Ishikawa (cell line): ENCODE results near the gene NR5A2.

Experiments used
- CEBPB ChIP-seq: IDR thresholded peaks from 2 replicates; pipeline ENCODE4 v1.6.1; 2012
- CREB1 ChIP-seq: IDR thresholded peaks from 2 replicates; pipeline ENCODE4 v1.6.1; 2012; ENCODE audit warnings: low read depth
- EGR1 ChIP-seq: IDR thresholded peaks from 2 replicates; pipeline ENCODE4 v1.6.1; 2012
- EP300 ChIP-seq: IDR thresholded peaks from 2 replicates; pipeline ENCODE4 v1.6.1; 2012; ENCODE audit warnings: borderline replicate concordance
- FOXM1 ChIP-seq: IDR thresholded peaks from 2 replicates; pipeline ENCODE4 v1.6.1; 2012; ENCODE audit warnings: low read depth, borderline replicate concordance
- MAX ChIP-seq: IDR thresholded peaks from 2 replicates; pipeline ENCODE4 v1.6.1; 2012
- NFIC ChIP-seq: IDR thresholded peaks from 2 replicates; pipeline ENCODE4 v1.6.1; 2012
- RAD21 ChIP-seq: IDR thresholded peaks from 2 replicates; pipeline ENCODE4 v1.6.1; 2012; ENCODE audit warnings: low read depth
- REST ChIP-seq: IDR thresholded peaks from 2 replicates; pipeline ENCODE4 v1.6.1; 2012; ENCODE audit warnings: low read depth, mild to moderate bottlenecking
- TAF1 ChIP-seq: IDR thresholded peaks from 2 replicates; pipeline ENCODE4 v1.6.1; 2012; ENCODE audit warnings: low read depth, mild to moderate bottlenecking
- TCF12 ChIP-seq: IDR thresholded peaks from 2 replicates; pipeline ENCODE4 v1.6.1; 2012; ENCODE audit warnings: low read depth
- TEAD4 ChIP-seq: IDR thresholded peaks from 2 replicates; pipeline ENCODE4 v1.6.1; 2012
- USF1 ChIP-seq: IDR thresholded peaks from 2 replicates; pipeline ENCODE4 v1.6.1; 2012
- YY1 ChIP-seq: IDR thresholded peaks from 2 replicates; pipeline ENCODE4 v1.6.1; 2012; ENCODE audit warnings: low read depth
- ZBTB7A ChIP-seq: IDR thresholded peaks from 2 replicates; pipeline ENCODE4 v1.6.1; 2012; ENCODE audit warnings: low read depth

Gene NR5A2

GRCh38 chr1:200182701-200183100, 155.2 kb downstream of the NR5A2 start:
- no peak for TF ChIP-seq CEBPB
- TF ChIP-seq EP300, result no peak
- TF ChIP-seq ZBTB7A, result no peak
- TF ChIP-seq USF1, result no peak
- TF ChIP-seq TAF1, result no peak
- no peak for TF ChIP-seq REST
- no peak for TF ChIP-seq TEAD4

GRCh38 chr1:200183637-200184036, 156.1 kb downstream of the NR5A2 start:
- TF ChIP-seq USF1 (no peak), CEBPB (no peak), MAX (no peak), RAD21 (no peak), FOXM1 (no peak), ZBTB7A (no peak), EGR1 (no peak), YY1 (no peak), NFIC (no peak), TAF1 (no peak), EP300 (no peak), CREB1 (no peak), TEAD4 (no peak), REST (no peak), TCF12 (no peak)

GRCh38 chr1:200184196-200184595, 156.7 kb downstream of the NR5A2 start:
- TF ChIP-seq USF1 (peak; percentile 50), REST (no peak), YY1 (no peak), FOXM1 (no peak), TEAD4 (peak; percentile 48; the same call in 1 of the 2 replicates), RAD21 (peak; percentile 13; the same call in 1 of the 2 replicates), MAX (peak; percentile 70), TAF1 (no peak), EP300 (peak; percentile 60), TCF12 (peak; percentile 60; the same call in 1 of the 2 replicates), CEBPB (peak; percentile 86), CREB1 (no peak), ZBTB7A (no peak), EGR1 (no peak), NFIC (peak; percentile 91)

GRCh38 chr1:200191993-200192392, 164.5 kb downstream of the NR5A2 start:
- TF ChIP-seq REST, result no peak
- no peak for TF ChIP-seq MAX
- no peak for TF ChIP-seq TAF1
- TF ChIP-seq TCF12, result no peak
- TF ChIP-seq CREB1, result no peak
